Testis (tissue), 3 donors: ENCODE measurements around the gene FOXA2. TPM values are rescaled to one million over a fixed set of nuclear protein-coding genes. Genes with fewer than 3 reads are reported as not detected.

Experiments
- DNase-seq: peaks from one replicate; pipeline ENCODE4 v3.0.0-alpha.2; 2019
- H3K27ac ChIP-seq, 2 donors: fragments of 200-600 bp; sonication (generic); one replicate each; pipeline ENCODE4 v1.5.1; 2019
- H3K27me3 ChIP-seq: fragments of 200-600 bp; sonication (generic); one replicate; pipeline ENCODE4 v1.5.1; 2019
- H3K36me3 ChIP-seq: fragments of 200-600 bp; sonication (generic); one replicate; pipeline ENCODE4 v1.5.1; 2017; ENCODE audit warnings: low read depth; ENCODE audit errors: missing control alignments
- H3K4me1 ChIP-seq: fragments of 200-600 bp; sonication (generic); one replicate; pipeline ENCODE4 v1.5.1; 2019
- H3K4me3 ChIP-seq, 2 donors: fragments of 200-600 bp; sonication (generic); one replicate each; pipeline ENCODE4 v1.5.1; 2017 to 2019
- H3K9me3 ChIP-seq: fragments of 200-600 bp; sonication (generic); one replicate; pipeline ENCODE4 v1.5.1; 2017
- CTCF ChIP-seq, 3 experiments: fragments of 450-650 bp in 2 of 3; fragments of 200-600 bp in 1 of 3; sonication (generic) in 1 of 3; IDR thresholded peaks; one replicate each; pipeline ENCODE4 v1.5.1; 2016 to 2019; ENCODE audit warnings: antibody characterized with exemption in 3 of 3, mild to moderate bottlenecking in 2 of 3, moderate library complexity in 1 of 3
- POLR2A ChIP-seq: fragments of 450-650 bp; IDR thresholded peaks from one replicate; pipeline ENCODE4 v1.6.1; 2017; ENCODE audit warnings: antibody characterized with exemption, mild to moderate bottlenecking, moderate library complexity
- WGBS, 2 donors: methylation state at CpG; one replicate each; pipeline ENCODE4 v1.1.5; 2018; 5-methylcytosine and 5-hydroxymethylcytosine counted together
- intact Hi-C: fragments of 100-400 bp; cut with DNase I; formaldehyde crosslinking; loops from one replicate; pipeline ENCODE4 v1.15.1; 2023; ENCODE audit warnings: low total_unique reads
- polyA plus RNA-seq: library from polyadenylated mRNA; stranded (reverse); fragments of 350-450 nt; fragmentation: Illumina TruSeq; extraction: RNeasy Lipid Tissue Mini Kit (QIAGEN cat#74804); gene quantifications from one replicate; pipeline ENCODE4 v1.2.3, GENCODE V29; 2014; ENCODE audit warnings: low read depth, low replicate concordance; ENCODE audit not compliant: insufficient read depth
- total RNA-seq, 2 donors: library from RNA; depleted of rRNA; stranded (reverse); fragments of >200 nt; gene quantifications; one replicate each; pipeline ENCODE4 v1.2.3, GENCODE V29; 2016

Gene FOXA2
- total and polyA plus RNA-seq, 3 donors from 2014 or later, result 0.24 to 0.54 (median 0.43) TPM

DNA sequence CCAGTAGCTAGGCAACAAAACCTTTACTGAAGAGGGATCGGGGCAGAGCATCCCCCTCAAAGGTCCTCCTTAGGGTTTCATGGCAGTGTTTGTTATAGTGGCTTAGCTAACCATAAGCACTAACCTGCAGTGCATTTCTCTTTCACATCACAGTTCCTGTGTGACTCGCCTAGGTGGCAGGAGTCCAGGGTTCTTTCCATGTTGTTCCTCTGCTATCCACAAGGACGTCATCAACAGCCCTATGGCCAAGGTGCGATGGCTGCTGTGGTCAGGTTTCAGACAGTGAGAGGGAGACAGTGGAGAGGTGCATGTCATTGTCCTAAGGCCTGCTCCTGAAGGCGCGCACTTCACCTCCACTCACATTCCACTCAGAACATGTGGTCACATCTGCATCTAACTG is 38.8 kb upstream of the FOXA2 start:
- Histone ChIP-seq H3K4me3 (no peak overlapping the region), H3K36me3 (no peaks in the 10 kb centered on the region), H3K27ac (no peak overlapping the region), H3K4me1 (no peaks in the 10 kb centered on the region), H3K27me3 (no peaks in the 10 kb centered on the region), H3K9me3 (no peaks in the 10 kb centered on the region)
- intact Hi-C loops, result no loop called here
- 82 to 87% methylated on average over 6 of the region's 6 CpGs for WGBS, 2 donors
- no peak for TF ChIP-seq POLR2A
- TF ChIP-seq CTCF (IDR thresholded peaks at IDR 0.05), result no peak
- no peak for DNase-seq

- Histone ChIP-seq H3K36me3 (no peaks in the 10 kb centered on the region), H3K9me3 (no peaks in the 10 kb centered on the region), H3K4me3 (no peak overlapping the region), H3K27ac (no peak overlapping the region), H3K4me1 (no peaks in the 10 kb centered on the region), H3K27me3 (no peaks in the 10 kb centered on the region)
- TF ChIP-seq CTCF (IDR thresholded peaks at IDR 0.05), result no peak
- no peak for TF ChIP-seq POLR2A
- no peak for DNase-seq
- WGBS, 2 donors, result 52 to 63% methylated on average over 9 of the region's 9 CpGs
- intact Hi-C loops, result no loop called here
Observed at GRCh38 chr20:22620342-22620741, 36.0 kb upstream of the FOXA2 start.

DNA sequence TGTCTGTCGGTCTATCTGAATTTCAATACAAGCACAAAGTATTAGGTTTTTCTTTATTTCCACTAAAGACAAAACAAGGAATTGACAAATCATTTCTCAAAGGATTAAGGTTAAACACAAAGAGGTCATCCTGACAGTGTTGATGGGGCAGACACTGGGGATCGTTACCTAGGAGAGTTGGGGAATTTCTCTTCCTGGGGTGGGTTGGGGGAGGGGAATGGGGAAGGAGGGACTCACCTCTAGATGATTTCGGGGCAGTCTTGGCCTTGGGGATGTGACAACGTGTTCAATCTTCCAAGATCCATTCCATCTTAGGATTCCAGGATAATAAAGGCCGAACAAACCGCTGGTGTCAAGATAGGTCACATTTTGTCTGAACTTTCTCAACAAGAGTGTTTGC is 35.4 kb upstream of the FOXA2 start:
- no peaks in the 10 kb centered on the region for H3K4me1 ChIP-seq
- no peak overlapping the region for H3K4me3 ChIP-seq
- intact Hi-C loops, result no loop called here
- no peak overlapping the region for H3K27ac ChIP-seq
- no peaks in the 10 kb centered on the region for H3K9me3 ChIP-seq
- WGBS, 2 donors, result 57 to 72% methylated on average over 6 of the region's 6 CpGs
- no peaks in the 10 kb centered on the region for H3K36me3 ChIP-seq
- DNase-seq, result no peak
- no peaks in the 10 kb centered on the region for H3K27me3 ChIP-seq
- TF ChIP-seq CTCF (IDR thresholded peaks at IDR 0.05) (no peak), POLR2A (no peak)

GRCh38 chr20:22619272-22619671 is 34.9 kb upstream of the FOXA2 start:
- Histone ChIP-seq H3K4me1 (no peaks in the 10 kb centered on the region), H3K27ac (no peak overlapping the region), H3K4me3 (no peak overlapping the region), H3K36me3 (no peaks in the 10 kb centered on the region), H3K27me3 (no peaks in the 10 kb centered on the region), H3K9me3 (no peaks in the 10 kb centered on the region)
- TF ChIP-seq POLR2A (no peak), CTCF (IDR thresholded peaks at IDR 0.05) (no peak)
- intact Hi-C loops, result no loop called here
- 62 to 77% methylated on average over 2 of the region's 2 CpGs for WGBS, 2 donors
- DNase-seq, result no peak

- WGBS, 2 donors, result 45 to 66% methylated on average over 3 of the region's 3 CpGs
- Histone ChIP-seq H3K9me3 (no peaks in the 10 kb centered on the region), H3K27me3 (no peaks in the 10 kb centered on the region), H3K36me3 (no peaks in the 10 kb centered on the region), H3K27ac (no peak overlapping the region), H3K4me1 (no peaks in the 10 kb centered on the region), H3K4me3 (no peak overlapping the region)
- intact Hi-C loops, result no loop called here
- TF ChIP-seq POLR2A (no peak), CTCF (IDR thresholded peaks at IDR 0.05) (no peak)
- peak; percentile 33 for DNase-seq
Observed at GRCh38 chr20:22617160-22617559, 32.8 kb upstream of the FOXA2 start.
